Coronary artery (tissue), 2 donors: Measurements from ENCODE around the gene TNFRSF8.
"Not testable (repeated sequence)": the region's sequence is repeated elsewhere in the genome, so short reads cannot be mapped to it uniquely, and the experiment has no call there.

ENCODE experiments used
- DNase-seq: peaks from one replicate; pipeline ENCODE4 v3.0.0-alpha.2; 2017; ENCODE audit warnings: low spot score
- H3K27ac ChIP-seq, 2 donors: fragments of 200-600 bp; sonication (generic); one replicate each; pipeline ENCODE4 v1.5.1; 2016 to 2019
- H3K4me3 ChIP-seq: fragments of 200-600 bp; sonication (generic); 2 replicates; pipeline ENCODE4 v1.5.1; 2016; ENCODE audit warnings: mild to moderate bottlenecking, moderate library complexity
- TF ChIP-seq, protein P1 (sequence below): fragments of 200-600 bp; sonication (generic); IDR thresholded peaks from one replicate; pipeline ENCODE4 v1.5.1; 2019; ENCODE audit warnings: antibody characterized with exemption

TNFRSF8 gene

DNA sequence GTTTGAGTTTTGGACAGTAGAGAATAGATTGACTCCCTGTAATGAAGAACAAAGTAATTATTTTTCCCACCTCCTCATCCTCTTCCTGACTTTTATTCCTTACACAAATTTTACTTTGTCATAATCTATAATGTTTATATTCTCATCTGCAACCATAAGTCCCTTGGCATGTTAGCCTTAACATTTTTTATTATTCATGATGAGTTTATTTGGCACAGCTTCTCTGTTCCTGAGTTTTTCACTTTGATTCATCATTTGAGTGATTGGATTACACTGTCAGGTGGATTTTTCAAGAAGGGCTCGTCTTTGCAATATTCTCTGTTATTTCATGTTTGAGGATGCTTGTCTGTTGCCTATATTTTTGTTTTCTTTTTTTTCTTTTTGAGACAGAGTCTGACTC lies 35.7 kb downstream of the TNFRSF8 start:
- Histone ChIP-seq H3K27ac (no peak overlapping the region), H3K4me3 (no peak overlapping the region)
- no peak for DNase-seq
- TF ChIP-seq, protein P1, sequence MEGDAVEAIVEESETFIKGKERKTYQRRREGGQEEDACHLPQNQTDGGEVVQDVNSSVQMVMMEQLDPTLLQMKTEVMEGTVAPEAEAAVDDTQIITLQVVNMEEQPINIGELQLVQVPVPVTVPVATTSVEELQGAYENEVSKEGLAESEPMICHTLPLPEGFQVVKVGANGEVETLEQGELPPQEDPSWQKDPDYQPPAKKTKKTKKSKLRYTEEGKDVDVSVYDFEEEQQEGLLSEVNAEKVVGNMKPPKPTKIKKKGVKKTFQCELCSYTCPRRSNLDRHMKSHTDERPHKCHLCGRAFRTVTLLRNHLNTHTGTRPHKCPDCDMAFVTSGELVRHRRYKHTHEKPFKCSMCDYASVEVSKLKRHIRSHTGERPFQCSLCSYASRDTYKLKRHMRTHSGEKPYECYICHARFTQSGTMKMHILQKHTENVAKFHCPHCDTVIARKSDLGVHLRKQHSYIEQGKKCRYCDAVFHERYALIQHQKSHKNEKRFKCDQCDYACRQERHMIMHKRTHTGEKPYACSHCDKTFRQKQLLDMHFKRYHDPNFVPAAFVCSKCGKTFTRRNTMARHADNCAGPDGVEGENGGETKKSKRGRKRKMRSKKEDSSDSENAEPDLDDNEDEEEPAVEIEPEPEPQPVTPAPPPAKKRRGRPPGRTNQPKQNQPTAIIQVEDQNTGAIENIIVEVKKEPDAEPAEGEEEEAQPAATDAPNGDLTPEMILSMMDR, result no peak

DNA sequence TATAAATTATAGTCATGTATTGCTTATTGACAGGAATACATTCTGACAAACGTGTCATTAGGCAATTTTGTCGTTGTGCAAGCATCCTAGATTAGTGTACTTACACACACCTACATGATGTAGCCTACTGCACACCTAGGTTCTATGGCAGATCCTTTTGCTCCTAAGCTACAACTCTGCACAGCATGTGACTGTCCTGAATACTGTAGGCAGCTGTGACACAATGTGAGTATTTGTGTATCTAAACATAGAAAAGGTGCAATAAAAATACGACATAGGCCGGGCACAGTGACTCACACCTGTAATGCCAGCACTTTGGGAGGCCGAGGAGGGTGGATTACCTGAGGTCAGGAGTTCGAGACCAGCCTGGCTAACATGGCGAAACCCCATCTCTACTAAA lies 36.5 kb downstream of the TNFRSF8 start:
- TF ChIP-seq, protein P1, result no peak
- no peak overlapping the region for H3K4me3 ChIP-seq
- DNase-seq, result no peak
- H3K27ac ChIP-seq, result no peak overlapping the region

DNA sequence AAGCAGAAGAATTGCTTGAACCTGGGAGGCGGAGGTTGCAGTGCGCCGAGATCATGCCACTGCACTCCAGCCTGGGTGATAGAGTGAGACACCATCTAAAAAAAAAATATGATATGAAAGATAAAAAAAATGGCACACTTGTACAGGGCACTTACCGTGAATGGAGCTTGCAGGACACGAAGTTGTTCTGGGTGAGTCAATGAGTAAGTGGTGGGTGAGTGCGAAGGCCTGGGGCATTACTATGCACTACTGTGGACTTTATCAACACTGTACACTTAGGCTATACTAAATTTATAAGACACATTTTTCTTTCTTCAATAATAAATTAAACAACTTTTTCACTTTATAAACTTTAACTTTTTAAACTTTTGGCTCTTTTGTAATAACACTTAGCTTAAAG lies 37.0 kb downstream of the TNFRSF8 start:
- no peak overlapping the region for H3K27ac ChIP-seq
- H3K4me3 ChIP-seq, result no peak overlapping the region
- TF ChIP-seq, protein P1, result no peak
- no peak for DNase-seq

DNA sequence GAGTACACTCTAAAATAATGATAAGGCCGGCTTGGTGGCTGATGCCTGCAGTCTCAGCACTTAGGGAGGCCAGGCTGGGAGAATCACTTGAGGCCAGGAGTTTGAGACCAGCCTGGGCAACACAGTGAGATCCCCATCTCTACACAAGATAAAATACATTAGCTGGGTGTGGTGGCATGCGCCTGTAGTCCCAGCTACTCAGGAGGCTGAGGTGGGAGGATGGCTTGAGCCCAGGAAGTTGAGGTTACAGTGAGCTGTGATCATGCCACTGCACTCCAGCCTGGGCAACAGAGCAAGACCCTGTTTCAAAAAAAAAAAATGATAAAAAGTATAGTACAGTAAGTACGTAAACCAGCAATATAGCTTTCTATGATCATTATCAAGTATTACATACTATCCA lies 38.0 kb downstream of the TNFRSF8 start:
- DNase-seq, H3K27ac ChIP-seq, H3K4me3 ChIP-seq: not testable (repeated sequence)

DNA sequence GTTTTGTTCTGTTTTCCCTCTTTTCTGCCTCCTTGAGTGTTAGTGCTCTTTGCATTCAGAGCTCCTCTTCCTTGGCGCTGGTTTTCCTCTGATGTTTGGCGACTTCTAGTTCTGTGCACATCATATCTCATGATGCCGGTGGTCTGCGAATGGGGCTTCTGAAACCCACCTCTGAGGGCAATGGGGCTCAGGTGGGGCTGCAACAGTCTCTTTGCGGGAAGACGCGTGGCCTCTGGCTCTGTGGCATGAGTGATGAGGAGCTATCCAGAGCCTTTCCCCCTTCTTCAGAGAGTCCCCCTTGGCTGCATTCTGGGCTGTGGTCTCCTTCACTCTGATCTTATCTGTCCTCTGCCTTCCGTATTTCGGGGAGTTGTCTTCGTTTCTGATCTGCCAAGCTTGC lies 39.0 kb downstream of the TNFRSF8 start:
- TF ChIP-seq, protein P1, result no peak
- no peak overlapping the region for H3K27ac ChIP-seq
- DNase-seq, result no peak

DNA sequence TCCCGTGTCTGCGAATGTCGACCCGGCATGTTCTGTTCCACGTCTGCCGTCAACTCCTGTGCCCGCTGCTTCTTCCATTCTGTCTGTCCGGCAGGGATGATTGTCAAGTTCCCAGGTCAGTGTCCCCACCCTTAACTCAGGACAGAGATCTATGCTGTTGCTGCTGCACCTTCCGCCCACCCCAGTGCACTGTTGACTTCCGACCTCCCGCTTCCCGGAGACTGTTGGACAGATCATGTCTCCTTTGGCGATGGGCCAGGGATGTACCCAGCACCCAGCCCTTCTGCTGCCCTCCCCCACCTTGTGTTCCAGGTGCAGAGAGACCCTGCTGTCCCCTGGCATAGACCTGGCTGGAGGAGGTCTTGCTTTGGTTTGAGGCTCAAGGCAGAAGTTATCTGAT lies 41.3 kb downstream of the TNFRSF8 start:
- no peak overlapping the region for H3K4me3 ChIP-seq
- H3K27ac ChIP-seq, result no peak overlapping the region
- no peak for DNase-seq
- TF ChIP-seq, protein P1, result no peak

More for the DNA sequence above, 39.0 kb downstream of the TNFRSF8 start:
- no peak overlapping the region for H3K4me3 ChIP-seq

DNA sequence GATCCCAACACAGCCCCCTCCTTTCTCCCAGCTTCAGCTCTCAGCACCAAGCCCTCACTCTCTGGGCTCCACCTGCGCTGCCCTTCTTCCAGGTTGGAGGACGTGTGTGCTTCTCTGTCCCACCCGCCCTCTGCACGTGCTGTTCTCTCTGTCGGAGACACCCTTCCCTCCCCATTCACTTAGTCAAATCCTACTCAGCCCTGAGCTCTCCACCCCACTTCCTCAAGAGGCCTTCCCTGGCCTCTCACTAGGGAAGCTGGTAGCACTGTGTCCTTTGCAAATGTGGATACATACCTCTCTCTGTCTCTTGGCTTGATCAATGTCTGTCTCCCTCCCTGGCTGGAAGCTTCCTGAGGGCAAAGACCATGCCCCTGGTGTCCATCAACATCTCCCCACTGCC lies 43.0 kb downstream of the TNFRSF8 start:
- TF ChIP-seq, protein P1, result no peak
- H3K4me3 ChIP-seq, result no peak overlapping the region
- H3K27ac ChIP-seq, result no peak overlapping the region
- DNase-seq, result no peak

DNA sequence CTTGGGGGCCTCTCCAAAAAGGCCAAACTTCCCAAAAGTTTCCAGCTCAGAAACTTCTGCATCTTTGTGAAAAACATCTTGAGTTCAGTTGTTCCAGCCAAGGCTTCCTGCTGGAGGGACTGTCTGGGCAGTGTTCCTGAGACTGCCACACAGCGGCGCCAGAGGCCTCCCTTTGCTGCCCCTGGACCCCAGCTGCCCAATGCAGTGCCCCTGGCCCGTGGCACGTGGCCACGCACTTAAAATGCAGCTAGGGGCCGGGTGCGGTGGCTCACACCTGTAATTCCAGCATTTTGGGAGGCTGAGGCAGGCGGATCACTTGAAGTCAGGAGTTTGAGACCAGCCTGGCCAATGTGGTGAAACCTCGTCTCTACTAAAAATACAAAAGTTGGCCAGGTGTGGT lies 43.8 kb downstream of the TNFRSF8 start:
- not testable (repeated sequence) for DNase-seq, H3K27ac ChIP-seq, H3K4me3 ChIP-seq
